Natural killer cell (primary cell): ENCODE measurements around the gene HYLS1. TPM values are rescaled to one million over a fixed set of nuclear protein-coding genes. Genes with fewer than 3 reads are reported as not detected.

Experiments used
- ATAC-seq, 3 donors: fragments of 150-1000 bp in 2 of 3; fragments of 200-7000 bp in 1 of 3; cut with Tn5 transposase; 1 replicate in 1 of 3; 2 replicates in 2 of 3; pipeline ENCODE4 v1.10.0; 2021; ENCODE audit warnings: mild to moderate bottlenecking in 2 of 3, moderate library complexity in 2 of 3
- DNase-seq, 2 donors: peaks; one replicate each; pipeline versions ENCODE4 v3.0.0 to v3.0.0-alpha.2; 2013 to 2021; ENCODE audit warnings: mixed read lengths in 1 of 2
- H3K27ac ChIP-seq: one replicate; pipeline ENCODE4 v1.5.1; 2013; ENCODE audit warnings: mild to moderate bottlenecking, low read length
- H3K27me3 ChIP-seq: one replicate; pipeline ENCODE4 v1.6.1; 2013; ENCODE audit warnings: low read length; ENCODE audit not compliant: control insufficient read depth, insufficient read depth
- H3K36me3 ChIP-seq: one replicate; pipeline ENCODE4 v1.6.1; 2013; ENCODE audit warnings: low read length; ENCODE audit not compliant: control insufficient read depth, insufficient read depth
- H3K4me1 ChIP-seq: one replicate; pipeline ENCODE4 v1.6.1; 2013; ENCODE audit warnings: low read length; ENCODE audit not compliant: control insufficient read depth, insufficient read depth
- H3K4me3 ChIP-seq: one replicate; pipeline ENCODE4 v1.5.1; 2013; ENCODE audit warnings: low read length
- H3K9me3 ChIP-seq: one replicate; pipeline ENCODE4 v1.6.1; 2013; ENCODE audit warnings: low read length; ENCODE audit not compliant: control insufficient read depth, insufficient read depth
- H3K27ac Mint-ChIP-seq, 2 donors: one replicate each; pipeline ENCODE4 v1.8.0; 2022; ENCODE audit warnings: mild to moderate bottlenecking in 2 of 2, mixed read lengths in 2 of 2, moderate library complexity in 1 of 2
- H3K27me3 Mint-ChIP-seq, 2 donors: one replicate each; pipeline ENCODE4 v1.8.0; 2022; ENCODE audit warnings: low read depth in 2 of 2, mixed read lengths in 2 of 2
- H3K36me3 Mint-ChIP-seq: one replicate; pipeline ENCODE4 v1.8.0; 2022; ENCODE audit warnings: mixed read lengths
- H3K4me1 Mint-ChIP-seq, 2 donors: one replicate each; pipeline ENCODE4 v1.8.0; 2022; ENCODE audit warnings: mixed read lengths in 2 of 2
- H3K4me3 Mint-ChIP-seq: one replicate; pipeline ENCODE4 v1.8.0; 2022; ENCODE audit warnings: mild to moderate bottlenecking, moderate library complexity, mixed read lengths
- H3K9me3 Mint-ChIP-seq, 2 donors: one replicate each; pipeline ENCODE4 v1.8.0; 2022; ENCODE audit warnings: mixed read lengths in 2 of 2
- CTCF ChIP-seq: fragments of 200-600 bp; IDR thresholded peaks from one replicate; pipeline ENCODE4 v1.8.0; 2022; ENCODE audit warnings: antibody characterized with exemption
- WGBS: methylation state at CpG from one replicate; pipeline ENCODE4 v1.1.7; 2013; ENCODE audit warnings: missing lambda C conversion rate; ENCODE audit not compliant: insufficient coverage; 5-methylcytosine and 5-hydroxymethylcytosine counted together
- intact Hi-C: fragments of 100-400 bp; cut with micrococcal nuclease; formaldehyde crosslinking; loops from one replicate; pipeline ENCODE4 v1.14.2; 2022
- total RNA-seq, 4 donors: library from RNA; stranded (reverse); fragments of 120-200 nt in 1 of 4; gene quantifications; one replicate each; pipeline versions ENCODE4 v1.2.3 to v1.2.4, GENCODE V29; 2013 to 2022

Gene HYLS1
- total RNA-seq, 3 donors from 2014 or later (not counting 1 experiment from before 2014, with no cell fraction given) = 4.4 to 6.8 (median 5.6) TPM

- H3K9me3 Mint-ChIP-seq = no peaks in the 10 kb centered on the region
- WGBS = 79% methylated on average over 23 of the region's 24 CpGs
- H3K4me1 Mint-ChIP-seq = no peaks in the 10 kb centered on the region
- no peaks in the 10 kb centered on the region for H3K36me3 Mint-ChIP-seq
- H3K27ac ChIP-seq = no peak overlapping the region
- H3K4me3 Mint-ChIP-seq = no peak overlapping the region
- H3K27me3 Mint-ChIP-seq = peaks cover 8 to 17% of the 10 kb centered on the region in 2 donors
- no peak overlapping the region for H3K4me3 ChIP-seq
- no peaks in the 10 kb centered on the region for H3K9me3 ChIP-seq
- no peak for TF ChIP-seq CTCF
- H3K27ac Mint-ChIP-seq = no peak overlapping the region
- H3K36me3 ChIP-seq = no peaks in the 10 kb centered on the region
- DNase-seq = no peak
- no peaks in the 10 kb centered on the region for H3K4me1 ChIP-seq
- no peak for ATAC-seq
- intact Hi-C loops = no loop called here
- no peaks in the 10 kb centered on the region for H3K27me3 ChIP-seq
Observed at GRCh38 chr11:125947419-125948277, 60.2 kb downstream of the HYLS1 start.

GRCh38 chr11:125948278-125949051 lies 61.0 kb downstream of the HYLS1 start:
- Histone ChIP-seq H3K27ac (no peak overlapping the region), H3K4me3 (no peak overlapping the region), H3K36me3 (no peaks in the 10 kb centered on the region), H3K4me1 (no peaks in the 10 kb centered on the region), H3K9me3 (no peaks in the 10 kb centered on the region), H3K27me3 (no peaks in the 10 kb centered on the region)
- H3K27ac Mint-ChIP-seq = no peak overlapping the region
- no peaks in the 10 kb centered on the region for H3K9me3 Mint-ChIP-seq
- no peak for DNase-seq
- no peaks in the 10 kb centered on the region for H3K36me3 Mint-ChIP-seq
- H3K27me3 Mint-ChIP-seq = peaks cover 8 to 17% of the 10 kb centered on the region in 2 donors
- H3K4me1 Mint-ChIP-seq = no peaks in the 10 kb centered on the region
- no peak overlapping the region for H3K4me3 Mint-ChIP-seq
- no peak for TF ChIP-seq CTCF
- intact Hi-C loops = no loop called here
- WGBS = 79% methylated on average over 23 of the region's 23 CpGs
- ATAC-seq = no peak

- Mint-ChIP-seq H3K27ac (no peak overlapping the region), H3K27me3 (peaks cover 5 to 7% of the 10 kb centered on the region in 2 donors), H3K4me3 (no peak overlapping the region), H3K9me3 (no peaks in the 10 kb centered on the region), H3K36me3 (no peaks in the 10 kb centered on the region), H3K4me1 (no peaks in the 10 kb centered on the region)
- no peak for TF ChIP-seq CTCF
- intact Hi-C loops = no loop called here
- 92% methylated on average over 22 of the region's 22 CpGs for WGBS
- H3K9me3 ChIP-seq = no peaks in the 10 kb centered on the region
- H3K27ac ChIP-seq = no peak overlapping the region
- H3K36me3 ChIP-seq = no peaks in the 10 kb centered on the region
- no peaks in the 10 kb centered on the region for H3K27me3 ChIP-seq
- no peak for DNase-seq
- no peak overlapping the region for H3K4me3 ChIP-seq
- ATAC-seq = peak in 1 of 3 donors; percentile 17
- no peaks in the 10 kb centered on the region for H3K4me1 ChIP-seq
Observed at GRCh38 chr11:125949271-125950177, 62.1 kb downstream of the HYLS1 start.
